ENCODE measurements around the gene SORBS1. TPM values are rescaled to one million over a fixed set of nuclear protein-coding genes. Genes with fewer than 3 reads are reported as not detected.

SORBS1 gene
- total RNA-seq, 6 experiments from 2014 or later: 56.4 to 97.9 (median 76.5) TPM

DNA sequence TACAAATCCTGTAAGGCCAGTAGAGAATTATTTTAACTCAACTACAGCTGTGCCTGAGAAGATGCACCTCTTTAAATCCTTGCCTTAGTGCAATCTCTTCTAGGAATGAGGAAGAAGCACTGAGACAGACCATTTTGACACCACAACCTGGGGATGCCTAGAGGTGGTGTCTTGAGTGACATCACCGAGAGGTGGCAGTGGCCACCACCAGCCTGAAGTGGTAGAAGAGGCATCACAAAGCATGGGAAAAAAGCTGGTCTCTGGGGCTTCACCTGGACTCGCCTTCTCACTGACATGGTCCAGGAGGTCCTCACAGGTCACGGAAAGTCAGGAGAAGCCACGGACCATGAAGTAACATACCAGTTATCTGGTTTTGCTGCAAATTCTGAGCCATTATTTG is 171.2 kb downstream of the SORBS1 start:
- TF ChIP-seq POLR2A (IDR thresholded peaks at IDR 0.05): no peak
- TF ChIP-seq, protein P1, sequence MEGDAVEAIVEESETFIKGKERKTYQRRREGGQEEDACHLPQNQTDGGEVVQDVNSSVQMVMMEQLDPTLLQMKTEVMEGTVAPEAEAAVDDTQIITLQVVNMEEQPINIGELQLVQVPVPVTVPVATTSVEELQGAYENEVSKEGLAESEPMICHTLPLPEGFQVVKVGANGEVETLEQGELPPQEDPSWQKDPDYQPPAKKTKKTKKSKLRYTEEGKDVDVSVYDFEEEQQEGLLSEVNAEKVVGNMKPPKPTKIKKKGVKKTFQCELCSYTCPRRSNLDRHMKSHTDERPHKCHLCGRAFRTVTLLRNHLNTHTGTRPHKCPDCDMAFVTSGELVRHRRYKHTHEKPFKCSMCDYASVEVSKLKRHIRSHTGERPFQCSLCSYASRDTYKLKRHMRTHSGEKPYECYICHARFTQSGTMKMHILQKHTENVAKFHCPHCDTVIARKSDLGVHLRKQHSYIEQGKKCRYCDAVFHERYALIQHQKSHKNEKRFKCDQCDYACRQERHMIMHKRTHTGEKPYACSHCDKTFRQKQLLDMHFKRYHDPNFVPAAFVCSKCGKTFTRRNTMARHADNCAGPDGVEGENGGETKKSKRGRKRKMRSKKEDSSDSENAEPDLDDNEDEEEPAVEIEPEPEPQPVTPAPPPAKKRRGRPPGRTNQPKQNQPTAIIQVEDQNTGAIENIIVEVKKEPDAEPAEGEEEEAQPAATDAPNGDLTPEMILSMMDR (IDR thresholded peaks at IDR 0.05): no peak
- peaks cover 0 to 25% (median 11%) of the 10 kb centered on the region in 4 donors for H3K36me3 ChIP-seq
- 100% methylated on average over 4 of the region's 4 CpGs for WGBS (ENCODE audit: insufficient coverage, low coverage, low lambda C conversion rate, missing lambda C conversion rate)
- H3K4me1 ChIP-seq: peaks cover 0 to 32% (median 15%) of the 10 kb centered on the region in 4 donors
- ATAC-seq: no peak
- no peaks in the 10 kb centered on the region for H3K27me3 ChIP-seq
- no peak for DNase-seq
- intact Hi-C loops (cut with DNase I): loop anchor here in 1 of 2 donors (10.0 kb wide), 1 partner anchor 215 kb away; no protein-coding TSS in a partner anchor
- no peaks in the 10 kb centered on the region for H3K9me3 ChIP-seq
- H3K27ac ChIP-seq: no peak overlapping the region
- H3K4me3 ChIP-seq: no peak overlapping the region

GRCh38 chr10:95389176-95389575 is 172.0 kb downstream of the SORBS1 start:
- TF ChIP-seq, protein P1 (IDR thresholded peaks at IDR 0.05): no peak
- TF ChIP-seq POLR2A (IDR thresholded peaks at IDR 0.05): no peak
- WGBS (ENCODE audit: insufficient coverage, low coverage, low lambda C conversion rate, missing lambda C conversion rate): 43% methylated on average over 2 of the region's 2 CpGs
- Histone ChIP-seq H3K4me1 (peaks cover 0 to 32% (median 15%) of the 10 kb centered on the region in 4 donors), H3K4me3 (no peak overlapping the region), H3K27ac (peak overlapping the region; percentile 13 to 62 (median 41)), H3K27me3 (no peaks in the 10 kb centered on the region), H3K9me3 (no peaks in the 10 kb centered on the region), H3K36me3 (peaks cover 0 to 24% (median 8%) of the 10 kb centered on the region in 4 donors)
- DNase-seq (no peak), ATAC-seq (no peak)
- intact Hi-C loops (cut with DNase I): loop anchor here in 1 of 2 donors (10.0 kb wide), 1 partner anchor 216 kb away; no protein-coding TSS in a partner anchor

DNA sequence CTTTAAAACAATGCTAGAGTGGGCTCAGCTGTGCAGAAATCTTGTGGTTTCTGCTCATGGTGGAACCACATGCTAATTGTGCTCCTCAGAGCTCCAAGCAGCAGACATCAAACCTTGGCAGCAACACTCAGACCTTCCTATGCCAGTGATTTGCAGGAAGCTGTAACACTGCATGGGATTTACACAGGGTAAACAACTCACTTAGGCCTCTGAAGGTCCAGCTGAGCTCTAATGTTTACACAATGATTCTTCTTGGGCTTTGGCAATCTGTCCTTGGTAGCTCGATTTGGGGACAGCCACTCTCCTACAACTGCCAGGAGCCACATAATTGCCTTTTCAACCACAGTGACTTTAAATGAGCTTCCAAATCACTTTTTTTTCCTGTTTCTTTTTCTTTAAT is 172.6 kb downstream of the SORBS1 start:
- TF ChIP-seq, protein P1 (IDR thresholded peaks at IDR 0.05): no peak
- TF ChIP-seq POLR2A (IDR thresholded peaks at IDR 0.05): no peak
- Histone ChIP-seq H3K4me1 (peaks cover 0 to 32% (median 15%) of the 10 kb centered on the region in 4 donors), H3K27me3 (no peaks in the 10 kb centered on the region), H3K9me3 (no peaks in the 10 kb centered on the region), H3K4me3 (no peak overlapping the region), H3K36me3 (peaks cover 0 to 25% (median 10%) of the 10 kb centered on the region in 4 donors), H3K27ac (peak overlapping the region; percentile 13 to 62 (median 41))
- intact Hi-C loops (cut with DNase I): loop anchor here in 1 of 2 donors (10.0 kb wide), 1 partner anchor 216 kb away; no protein-coding TSS in a partner anchor
- 0% methylated on average over 1 of the region's 1 CpG for WGBS (ENCODE audit: insufficient coverage, low coverage, low lambda C conversion rate, missing lambda C conversion rate)
- peak; percentile 80 to 93 (median 92) for ATAC-seq
- DNase-seq: peak in 1 of 3 donors; percentile 65

GRCh38 chr10:95388109-95388471 is 173.1 kb downstream of the SORBS1 start:
- DNase-seq (no peak), ATAC-seq (no peak)
- no peaks in the 10 kb centered on the region for H3K27me3 ChIP-seq
- no peak for TF ChIP-seq POLR2A (IDR thresholded peaks at IDR 0.05)
- TF ChIP-seq, protein P1 (IDR thresholded peaks at IDR 0.05): no peak
- WGBS (ENCODE audit: insufficient coverage, low coverage, low lambda C conversion rate, missing lambda C conversion rate): 74% methylated on average over 5 of the region's 5 CpGs
- no peaks in the 10 kb centered on the region for H3K9me3 ChIP-seq
- H3K4me3 ChIP-seq: no peak overlapping the region
- H3K4me1 ChIP-seq: peaks cover 0 to 32% (median 15%) of the 10 kb centered on the region in 4 donors
- peaks cover 0 to 21% (median 9%) of the 10 kb centered on the region in 4 donors for H3K36me3 ChIP-seq
- peak overlapping the region in 1 of 3 donors; percentile 62 for H3K27ac ChIP-seq
- intact Hi-C loops (cut with DNase I): loop anchor here in 1 of 2 donors (10.0 kb wide), 1 partner anchor 217 kb away; no protein-coding TSS in a partner anchor
